Measurements from ENCODE around the gene SDCCAG8.

The SDCCAG8 gene

GRCh38 chr1:243489681-243490546 lies 234.1 kb downstream of the SDCCAG8 start:
- DNase-seq: no peak

- DNase-seq: no peak
These were observed 235.2 kb downstream of the SDCCAG8 start for GRCh38 chr1:243490748-243491686.

DNA sequence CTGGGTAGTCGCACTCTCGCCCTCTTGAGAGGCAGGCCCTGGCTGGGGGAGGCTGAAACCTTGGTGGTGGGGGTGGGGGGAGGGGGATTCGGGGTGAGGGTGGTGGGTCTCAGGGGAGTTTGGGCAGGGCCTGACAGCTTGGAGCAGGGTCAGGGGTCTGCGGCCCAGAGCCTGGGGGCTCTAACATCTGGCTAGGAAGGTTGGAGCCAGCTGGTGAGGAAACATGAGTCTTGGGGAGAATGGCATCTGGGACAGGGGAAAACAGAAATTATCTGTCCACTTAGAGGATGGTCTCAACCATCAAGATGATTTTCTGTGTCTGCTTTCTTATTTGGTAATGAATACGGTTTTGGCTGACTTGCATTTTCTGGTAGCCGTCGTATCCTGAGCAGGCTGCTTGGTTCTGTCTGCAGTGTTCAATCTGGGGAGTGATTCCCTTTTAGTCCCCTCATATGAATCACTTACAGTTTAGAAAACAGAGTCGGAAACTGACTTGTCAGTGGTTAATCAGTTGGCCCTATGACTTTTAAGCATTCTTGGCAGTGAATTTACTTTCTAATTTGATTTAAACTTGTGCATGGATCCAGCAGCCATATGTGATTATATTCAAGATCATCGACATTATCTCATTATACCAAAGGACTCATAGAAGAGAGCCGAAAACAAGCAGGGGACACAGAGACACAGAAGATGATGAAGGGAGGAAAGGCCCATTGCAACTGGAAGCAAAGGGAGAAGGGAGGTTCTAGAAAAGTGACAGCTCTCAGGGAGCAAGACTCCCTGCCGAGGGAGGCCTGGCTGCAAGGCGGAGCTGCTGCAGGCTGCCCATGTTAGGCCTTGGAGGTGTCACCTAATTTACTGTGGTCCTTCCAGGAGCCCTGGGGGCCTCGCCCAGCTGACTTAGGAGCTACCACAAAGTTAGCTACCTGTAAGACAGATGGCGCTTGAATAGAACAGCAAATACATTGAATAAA lies 237.6 kb downstream of the SDCCAG8 start:
- no peak for DNase-seq

- no peak for DNase-seq
These were observed 239.0 kb downstream of the SDCCAG8 start for GRCh38 chr1:243494741-243495431.

- DNase-seq: no peak
These were observed 239.8 kb downstream of the SDCCAG8 start for GRCh38 chr1:243495442-243496186.

GRCh38 chr1:243496187-243496646 lies 240.4 kb downstream of the SDCCAG8 start:
- no peak for DNase-seq

- no peak for DNase-seq
These were observed 241.0 kb downstream of the SDCCAG8 start for GRCh38 chr1:243496806-243497205.

GRCh38 chr1:243497939-243498681 lies 242.3 kb downstream of the SDCCAG8 start:
- DNase-seq: no peak

DNA sequence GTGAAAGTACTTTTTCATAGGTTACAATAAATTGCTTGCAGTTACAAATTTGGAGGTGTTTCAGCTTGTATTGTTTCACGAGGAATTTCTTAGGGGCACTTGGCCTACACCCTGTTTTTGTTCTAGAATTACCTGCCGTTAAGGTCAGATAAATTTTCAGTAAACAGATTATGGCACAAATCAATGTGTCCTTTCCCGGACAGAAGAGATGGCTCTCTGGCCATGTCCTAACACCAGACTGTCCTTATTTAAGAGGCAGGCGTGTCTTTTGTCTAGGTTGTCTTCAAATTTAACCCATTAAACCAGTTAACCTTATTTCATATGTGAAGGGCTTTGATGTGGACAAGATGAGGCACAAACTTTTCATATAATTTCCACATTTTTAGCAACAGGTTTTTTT lies 243.4 kb downstream of the SDCCAG8 start:
- no peak for DNase-seq

GRCh38 chr1:243499711-243500110 lies 243.9 kb downstream of the SDCCAG8 start:
- no peak for DNase-seq

DNA sequence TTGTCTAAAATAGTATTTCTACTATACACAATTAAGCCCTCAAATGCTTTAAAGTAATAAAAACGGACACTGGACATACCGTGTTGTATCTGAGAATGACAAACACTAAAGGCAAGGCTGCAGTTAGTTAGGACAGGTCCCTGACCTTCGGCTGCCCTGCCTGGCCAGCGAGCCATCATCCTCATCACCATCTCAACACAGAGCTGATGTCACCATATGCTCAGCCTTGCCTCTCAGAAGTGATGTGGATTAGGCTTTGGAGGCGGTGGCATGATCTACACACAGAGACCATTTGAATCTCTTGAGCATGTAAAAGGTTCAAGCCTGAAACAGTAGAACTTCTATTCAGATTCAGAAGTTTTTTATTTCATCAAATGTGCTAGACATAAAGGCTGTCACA lies 244.7 kb downstream of the SDCCAG8 start:
- no peak for DNase-seq

DNA sequence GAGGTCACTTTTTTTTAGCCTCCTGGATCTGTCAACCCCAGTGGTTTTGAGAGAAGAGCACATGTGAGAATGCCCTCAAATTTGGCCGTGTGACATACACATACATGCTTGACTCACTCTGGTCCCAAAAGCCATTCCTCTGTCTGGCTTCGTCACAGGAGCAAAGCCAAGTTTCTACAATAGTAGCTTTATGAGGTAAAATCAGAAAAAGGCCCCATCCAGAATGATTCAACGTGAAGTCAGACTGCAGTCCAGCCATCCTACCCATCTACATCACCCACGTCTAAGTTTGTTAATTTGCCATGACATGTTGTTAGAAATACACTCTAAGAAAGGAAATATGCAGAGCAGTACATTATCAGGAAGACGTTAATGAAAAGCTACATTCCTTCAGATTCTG lies 245.2 kb downstream of the SDCCAG8 start:
- DNase-seq: no peak

DNA sequence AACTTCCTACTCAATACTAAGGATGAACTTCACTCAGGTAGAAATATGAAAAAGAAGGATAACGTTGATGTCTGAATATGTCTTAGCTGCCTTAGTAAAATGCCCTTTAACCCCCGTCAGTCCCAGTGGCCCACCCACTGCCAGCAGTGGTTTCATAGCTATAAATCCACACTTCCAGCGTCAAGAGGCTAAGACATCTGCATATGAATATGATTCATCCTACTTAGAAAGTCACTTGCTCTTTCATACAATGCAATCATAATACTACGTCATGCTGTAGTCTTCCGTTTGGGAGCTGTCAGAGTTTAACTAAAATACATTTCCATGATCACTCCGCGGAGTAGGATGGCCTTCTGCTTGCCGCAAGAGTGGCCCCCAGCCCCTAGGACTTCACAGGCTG lies 247.3 kb downstream of the SDCCAG8 start:
- no peak for DNase-seq

GRCh38 chr1:243505986-243506689 lies 250.3 kb downstream of the SDCCAG8 start:
- DNase-seq: no peak

- DNase-seq: no peak
These were observed 251.3 kb downstream of the SDCCAG8 start for GRCh38 chr1:243507001-243507671.

DNA sequence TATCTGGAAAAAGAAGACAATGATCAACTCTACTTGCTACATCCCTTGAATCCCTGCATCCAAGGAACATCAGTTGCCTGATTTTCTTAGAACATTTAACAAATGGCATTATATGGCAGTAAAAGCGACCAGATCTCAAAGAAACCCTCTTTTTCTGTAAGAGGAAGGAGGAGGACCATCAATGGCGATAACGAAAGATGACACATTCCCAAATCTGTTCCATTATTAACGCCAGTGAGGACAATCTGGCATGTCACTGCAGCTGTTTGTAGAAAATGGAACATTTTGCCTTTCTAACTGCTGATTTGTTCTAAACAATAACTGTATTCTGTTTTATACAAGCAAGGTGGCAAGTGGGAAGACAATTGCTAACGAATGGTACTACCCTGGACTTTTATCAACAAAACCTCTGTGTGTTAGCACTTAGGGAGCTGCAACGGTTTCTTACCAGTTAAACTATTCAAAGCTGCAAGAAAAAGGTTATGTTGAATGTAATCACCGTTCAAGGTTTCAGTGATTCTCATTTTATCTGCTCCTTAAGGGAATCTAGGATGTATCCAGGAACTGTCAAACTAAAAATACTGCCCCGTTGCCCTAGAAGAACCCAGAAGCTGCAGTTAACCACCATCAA lies 251.9 kb downstream of the SDCCAG8 start:
- DNase-seq: no peak

DNA sequence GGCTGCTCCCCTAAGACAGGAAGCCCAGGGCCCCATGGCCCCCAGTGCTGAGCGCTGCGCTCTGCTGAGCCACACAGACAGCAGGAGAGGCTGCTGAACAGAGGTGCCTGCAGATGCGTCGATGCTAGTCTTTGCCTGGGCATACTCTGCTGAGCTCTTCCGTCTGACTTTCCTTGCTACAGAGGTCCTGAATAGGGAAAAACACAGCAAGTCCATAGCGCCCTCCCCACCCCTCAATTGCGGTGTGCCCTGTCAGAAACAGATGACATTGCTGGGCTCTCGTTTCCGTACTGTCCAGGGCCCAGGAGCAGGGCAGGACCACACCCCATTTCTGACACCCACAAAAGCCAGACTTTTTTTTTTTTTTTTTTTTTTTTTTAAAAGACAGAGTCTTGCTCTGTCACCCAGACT lies 252.5 kb downstream of the SDCCAG8 start:
- DNase-seq: no peak

DNA sequence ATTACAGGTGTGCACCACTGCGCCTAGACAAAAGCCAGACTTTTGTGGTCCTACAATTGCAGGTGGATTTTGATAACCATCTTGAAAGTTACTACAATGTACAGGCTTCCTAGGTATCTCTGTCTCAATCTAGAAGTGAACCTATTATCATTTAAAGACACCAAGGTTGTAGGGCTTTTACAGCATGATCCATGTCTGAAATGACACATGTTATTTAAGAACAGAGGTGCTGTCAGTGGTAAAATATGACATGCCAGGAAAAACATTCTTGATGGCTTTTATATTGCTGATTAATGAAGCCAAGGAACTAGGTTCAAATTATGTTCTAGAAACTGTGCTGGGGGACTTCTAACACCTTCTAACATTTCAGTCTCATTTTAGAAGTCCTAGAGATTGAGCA lies 253.1 kb downstream of the SDCCAG8 start:
- DNase-seq: no peak

GRCh38 chr1:243510928-243511327 lies 255.1 kb downstream of the SDCCAG8 start:
- DNase-seq: no peak
